SH-SY5Y (cell line): ENCODE results near the gene CREBBP.

Source experiments
- GATA2 ChIP-seq: IDR thresholded peaks from 2 replicates; pipeline ENCODE4 v1.6.1; 2011; ENCODE audit warnings: mild to moderate bottlenecking, low read depth, low read length
- GATA3 ChIP-seq: IDR thresholded peaks from 2 replicates; pipeline ENCODE4 v1.6.1; 2011; ENCODE audit warnings: low read depth, mild to moderate bottlenecking, low read length, moderate library complexity

DNA sequence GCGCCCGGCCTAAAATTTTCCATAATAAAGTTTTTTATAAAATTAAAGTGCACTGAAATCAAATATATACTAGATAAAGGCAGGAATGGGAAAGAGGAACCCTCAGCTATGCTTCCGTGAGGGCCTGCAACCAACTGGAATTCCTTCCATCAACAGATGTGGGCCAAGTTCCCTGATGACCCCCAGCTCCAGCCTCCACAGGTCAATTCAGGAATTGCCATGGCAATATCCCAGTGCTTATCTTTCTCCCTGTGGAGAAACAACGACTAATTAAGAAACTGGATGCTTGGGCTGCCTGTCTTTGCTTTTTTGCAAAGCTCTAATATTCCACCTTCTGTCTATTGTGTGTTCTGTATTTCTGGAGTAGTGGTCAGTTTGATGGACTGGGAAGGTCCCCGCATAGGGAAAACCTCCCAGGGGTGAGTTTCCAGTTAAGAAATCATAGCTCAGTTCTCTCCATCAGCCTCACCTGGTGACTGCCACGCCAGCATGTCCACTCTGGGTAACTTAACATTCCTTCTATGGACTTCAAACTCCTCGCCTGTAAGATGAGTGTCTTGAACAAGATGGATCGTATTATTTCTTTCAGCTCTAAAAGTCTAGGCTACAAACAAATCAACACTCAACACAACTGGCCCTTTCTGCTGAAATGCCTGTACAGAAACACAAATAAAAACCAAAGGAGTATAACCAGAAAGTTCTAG is 67.9 kb downstream of the CREBBP start:
- TF ChIP-seq GATA3 = no peak
- no peak for TF ChIP-seq GATA2
